ENCODE results near the gene CUX1.

Gene CUX1

DNA sequence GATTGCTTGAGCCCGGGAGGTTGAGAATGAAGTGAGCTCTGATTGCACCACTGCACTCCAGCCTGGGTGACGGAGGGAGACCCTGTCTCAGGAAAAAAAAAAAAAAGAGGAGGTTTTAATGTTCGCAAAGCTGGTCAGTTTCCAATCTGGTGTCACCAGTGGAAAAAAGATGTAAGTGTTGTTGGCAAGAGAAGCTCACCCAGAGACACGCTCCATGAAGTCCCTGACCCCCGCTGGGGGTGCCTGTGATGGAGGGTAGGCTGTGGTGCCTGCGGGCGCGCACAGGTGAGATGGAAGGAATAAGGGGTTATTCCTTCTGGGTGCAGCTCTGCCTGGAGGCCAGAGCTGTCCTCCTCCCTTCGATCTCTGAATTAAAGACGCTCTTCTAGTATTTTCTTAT lies 122.7 kb downstream of the CUX1 start:
- TF ChIP-seq, protein P1, sequence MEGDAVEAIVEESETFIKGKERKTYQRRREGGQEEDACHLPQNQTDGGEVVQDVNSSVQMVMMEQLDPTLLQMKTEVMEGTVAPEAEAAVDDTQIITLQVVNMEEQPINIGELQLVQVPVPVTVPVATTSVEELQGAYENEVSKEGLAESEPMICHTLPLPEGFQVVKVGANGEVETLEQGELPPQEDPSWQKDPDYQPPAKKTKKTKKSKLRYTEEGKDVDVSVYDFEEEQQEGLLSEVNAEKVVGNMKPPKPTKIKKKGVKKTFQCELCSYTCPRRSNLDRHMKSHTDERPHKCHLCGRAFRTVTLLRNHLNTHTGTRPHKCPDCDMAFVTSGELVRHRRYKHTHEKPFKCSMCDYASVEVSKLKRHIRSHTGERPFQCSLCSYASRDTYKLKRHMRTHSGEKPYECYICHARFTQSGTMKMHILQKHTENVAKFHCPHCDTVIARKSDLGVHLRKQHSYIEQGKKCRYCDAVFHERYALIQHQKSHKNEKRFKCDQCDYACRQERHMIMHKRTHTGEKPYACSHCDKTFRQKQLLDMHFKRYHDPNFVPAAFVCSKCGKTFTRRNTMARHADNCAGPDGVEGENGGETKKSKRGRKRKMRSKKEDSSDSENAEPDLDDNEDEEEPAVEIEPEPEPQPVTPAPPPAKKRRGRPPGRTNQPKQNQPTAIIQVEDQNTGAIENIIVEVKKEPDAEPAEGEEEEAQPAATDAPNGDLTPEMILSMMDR (IDR thresholded peaks at IDR 0.05; ENCODE audit: low read depth, low read length): no peak
- H3K27me3 ChIP-seq: no peaks in the 10 kb centered on the region
- DNase-seq: no peak
- H3K9me3 ChIP-seq: no peaks in the 10 kb centered on the region
- peaks cover 2% of the 10 kb centered on the region; the same call in 1 of the 2 replicates for H3K36me3 ChIP-seq
- H3K4me3 ChIP-seq (ENCODE audit: low read depth, low read length): no peak overlapping the region
- peaks cover 30% of the 10 kb centered on the region for H3K4me1 ChIP-seq

DNA sequence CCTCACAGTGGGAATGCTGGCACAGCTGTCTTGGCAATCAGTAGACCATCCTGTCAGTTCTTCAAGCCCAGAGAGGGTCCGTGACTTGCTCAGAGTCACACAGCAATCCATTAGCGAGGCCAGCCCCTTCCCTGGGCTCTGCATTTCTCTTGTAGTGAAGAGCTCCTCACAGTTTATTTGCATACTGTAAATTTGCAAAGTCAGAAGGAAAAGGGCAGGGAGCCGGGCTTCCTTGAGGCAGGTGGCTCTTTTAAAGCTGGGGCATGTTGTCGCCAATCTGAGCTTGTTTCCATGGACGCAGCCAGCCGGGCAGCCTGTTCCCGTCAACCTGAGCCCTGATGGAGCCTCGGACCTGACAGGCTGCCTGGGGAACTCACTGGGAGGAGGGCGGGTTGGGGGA lies 123.4 kb downstream of the CUX1 start:
- no peaks in the 10 kb centered on the region for H3K27me3 ChIP-seq
- H3K4me3 ChIP-seq (ENCODE audit: low read depth, low read length): no peak overlapping the region
- no peaks in the 10 kb centered on the region for H3K9me3 ChIP-seq
- TF ChIP-seq, protein P1 (IDR thresholded peaks at IDR 0.05; ENCODE audit: low read depth, low read length): no peak
- peaks cover 29% of the 10 kb centered on the region for H3K4me1 ChIP-seq
- DNase-seq: no peak
- peaks cover 2% of the 10 kb centered on the region; the same call in 1 of the 2 replicates for H3K36me3 ChIP-seq

DNA sequence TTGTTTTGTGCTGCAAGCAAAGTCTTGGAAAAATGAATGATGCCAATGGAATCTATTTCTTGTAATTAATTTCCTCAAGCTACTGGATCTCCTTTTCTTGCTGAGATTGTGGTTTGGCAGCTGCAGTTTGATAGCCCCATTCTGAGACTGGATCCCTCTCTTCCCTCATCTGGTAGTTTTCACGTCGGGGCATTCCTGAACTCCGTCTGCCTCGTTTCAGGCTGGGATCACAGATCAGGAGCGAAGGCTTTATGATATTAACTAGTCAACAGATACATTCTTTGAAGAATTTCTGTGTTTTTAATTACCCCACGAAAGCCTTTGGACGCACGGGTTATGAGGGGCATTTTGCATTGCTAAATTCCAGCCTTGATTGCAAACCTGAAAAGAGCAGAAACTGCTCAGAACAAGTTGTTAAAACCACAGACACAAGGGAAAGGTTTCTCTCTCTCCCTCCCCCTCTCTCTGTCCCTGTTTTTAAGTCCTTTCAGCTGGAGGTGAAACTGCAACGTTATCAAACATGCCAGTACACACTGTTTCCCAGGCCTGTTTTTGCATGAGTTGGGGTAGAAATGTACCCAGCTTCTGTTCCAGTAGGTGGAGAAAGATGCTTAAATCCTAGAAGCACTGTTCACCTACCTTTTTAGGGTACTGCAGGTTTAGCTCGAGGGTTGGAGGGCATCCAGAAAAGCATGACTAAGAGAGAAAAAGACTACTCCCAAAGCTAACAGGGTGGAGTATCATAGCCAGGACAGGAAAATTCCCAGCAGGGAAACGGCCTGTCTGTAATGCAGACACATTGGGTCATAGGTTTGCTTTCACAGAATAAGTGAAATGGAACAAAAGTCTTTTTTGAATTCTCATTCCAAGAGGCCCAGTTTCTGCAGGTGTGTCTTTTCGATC lies 124.3 kb downstream of the CUX1 start:
- TF ChIP-seq, protein P1 (IDR thresholded peaks at IDR 0.05; ENCODE audit: low read depth, low read length): no peak
- H3K36me3 ChIP-seq: peaks cover 2% of the 10 kb centered on the region; the same call in 1 of the 2 replicates
- H3K9me3 ChIP-seq: no peaks in the 10 kb centered on the region
- H3K4me3 ChIP-seq (ENCODE audit: low read depth, low read length): no peak overlapping the region
- H3K27me3 ChIP-seq: no peaks in the 10 kb centered on the region
- peaks cover 25% of the 10 kb centered on the region for H3K4me1 ChIP-seq
- no peak for DNase-seq

DNA sequence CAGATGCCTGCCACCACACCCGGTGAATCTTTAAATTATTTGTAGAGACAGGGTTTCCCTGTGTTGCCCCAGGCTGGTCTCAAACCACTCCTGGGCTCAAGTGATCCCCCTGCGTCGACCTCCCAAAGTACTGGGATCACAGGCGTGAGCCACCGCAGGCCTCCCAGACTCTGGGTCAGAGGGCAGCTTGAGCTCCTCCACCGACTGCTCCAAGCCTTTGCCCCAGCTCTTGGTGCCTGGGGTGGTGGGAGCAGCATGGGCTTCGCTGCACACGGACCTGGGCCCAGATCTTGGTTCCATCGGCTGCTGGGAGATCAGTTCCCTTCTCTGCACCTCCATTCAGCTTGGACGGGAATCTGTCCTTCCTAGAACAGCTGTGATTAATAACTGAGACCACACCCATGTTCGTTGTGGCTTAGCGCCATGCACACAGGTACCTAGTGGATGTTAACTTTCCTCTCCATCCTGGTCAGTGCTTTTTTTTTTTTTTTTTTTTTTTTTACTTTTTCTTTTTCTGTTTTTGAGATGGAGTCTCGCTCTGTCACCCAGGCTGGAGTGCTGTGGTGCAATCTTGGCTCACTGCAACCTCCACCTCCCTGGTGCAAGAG lies 125.3 kb downstream of the CUX1 start:
- Histone ChIP-seq H3K4me1 (peaks cover 28% of the 10 kb centered on the region), H3K9me3 (no peaks in the 10 kb centered on the region), H3K27me3 (no peaks in the 10 kb centered on the region), H3K4me3 (ENCODE audit: low read depth, low read length) (no peak overlapping the region), H3K36me3 (peaks cover 2% of the 10 kb centered on the region; the same call in 1 of the 2 replicates)
- TF ChIP-seq, protein P1 (IDR thresholded peaks at IDR 0.05; ENCODE audit: low read depth, low read length): no peak
- DNase-seq: no peak

DNA sequence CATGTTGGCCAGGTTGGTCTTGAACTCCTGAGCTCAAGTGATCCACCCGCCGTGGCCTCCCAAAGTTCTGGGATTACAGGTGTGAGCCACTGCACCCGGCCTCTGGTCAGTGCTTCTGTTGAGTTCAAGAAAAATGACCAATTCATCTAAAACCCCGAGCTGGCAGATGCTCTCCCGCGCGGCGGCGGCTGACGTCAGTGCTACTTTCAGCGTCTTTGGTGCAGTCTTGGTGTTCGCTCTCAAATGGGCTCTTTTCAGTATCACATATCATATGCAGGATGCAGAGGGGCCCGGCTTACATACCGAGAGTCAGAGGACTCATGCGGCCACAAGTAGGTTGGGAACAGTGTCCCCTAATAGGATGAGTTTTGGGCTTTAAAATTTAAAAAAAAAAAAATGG lies 125.9 kb downstream of the CUX1 start:
- TF ChIP-seq, protein P1 (IDR thresholded peaks at IDR 0.05; ENCODE audit: low read depth, low read length): no peak
- Histone ChIP-seq H3K4me3 (ENCODE audit: low read depth, low read length) (no peak overlapping the region), H3K4me1 (peaks cover 31% of the 10 kb centered on the region), H3K36me3 (peaks cover 2% of the 10 kb centered on the region; the same call in 1 of the 2 replicates), H3K9me3 (no peaks in the 10 kb centered on the region), H3K27me3 (no peaks in the 10 kb centered on the region)
- no peak for DNase-seq

All from BE2C (cell line).